ENCODE results near the gene ATG4C.

DNA sequence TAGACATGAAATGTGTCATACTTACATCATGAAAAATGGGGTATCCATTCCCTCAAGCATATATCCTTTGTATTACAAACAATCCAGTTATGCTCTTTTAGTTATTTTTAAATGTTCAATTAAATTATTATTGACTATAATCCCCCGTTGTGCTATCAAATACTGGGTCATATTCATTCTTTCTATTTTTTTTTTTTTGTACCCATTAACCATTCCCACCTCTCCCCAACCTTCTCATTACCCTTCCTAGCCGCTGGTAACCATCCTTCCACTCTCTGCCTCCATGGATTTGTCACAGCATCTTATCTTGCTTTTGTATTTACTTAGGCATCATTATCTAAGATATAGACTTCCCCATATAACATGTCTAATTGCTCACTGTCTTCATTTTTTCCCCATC, 15.8 kb downstream of the ATG4C start:
- TF ChIP-seq, protein P1, sequence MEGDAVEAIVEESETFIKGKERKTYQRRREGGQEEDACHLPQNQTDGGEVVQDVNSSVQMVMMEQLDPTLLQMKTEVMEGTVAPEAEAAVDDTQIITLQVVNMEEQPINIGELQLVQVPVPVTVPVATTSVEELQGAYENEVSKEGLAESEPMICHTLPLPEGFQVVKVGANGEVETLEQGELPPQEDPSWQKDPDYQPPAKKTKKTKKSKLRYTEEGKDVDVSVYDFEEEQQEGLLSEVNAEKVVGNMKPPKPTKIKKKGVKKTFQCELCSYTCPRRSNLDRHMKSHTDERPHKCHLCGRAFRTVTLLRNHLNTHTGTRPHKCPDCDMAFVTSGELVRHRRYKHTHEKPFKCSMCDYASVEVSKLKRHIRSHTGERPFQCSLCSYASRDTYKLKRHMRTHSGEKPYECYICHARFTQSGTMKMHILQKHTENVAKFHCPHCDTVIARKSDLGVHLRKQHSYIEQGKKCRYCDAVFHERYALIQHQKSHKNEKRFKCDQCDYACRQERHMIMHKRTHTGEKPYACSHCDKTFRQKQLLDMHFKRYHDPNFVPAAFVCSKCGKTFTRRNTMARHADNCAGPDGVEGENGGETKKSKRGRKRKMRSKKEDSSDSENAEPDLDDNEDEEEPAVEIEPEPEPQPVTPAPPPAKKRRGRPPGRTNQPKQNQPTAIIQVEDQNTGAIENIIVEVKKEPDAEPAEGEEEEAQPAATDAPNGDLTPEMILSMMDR (IDR thresholded peaks at IDR 0.05): no peak
- no peak for TF ChIP-seq POLR2A (IDR thresholded peaks at IDR 0.05)

All from transverse colon (tissue), 3 donors.